NB4 (cell line): Measurements from ENCODE around the gene SNRNP25.

Experiments
- CTCF ChIP-seq: IDR thresholded peaks from one replicate; pipeline ENCODE4 v1.5.1; 2012; ENCODE audit warnings: low read depth, low read length
- MAX ChIP-seq: IDR thresholded peaks from 2 replicates; pipeline ENCODE4 v1.6.1; 2011; ENCODE audit warnings: low read depth, low read length
- MYC ChIP-seq: IDR thresholded peaks from 2 replicates; pipeline ENCODE4 v1.6.1; 2011; ENCODE audit warnings: low read depth, low read length
- POLR2A ChIP-seq: IDR thresholded peaks from 2 replicates; pipeline ENCODE4 v1.6.1; 2011; ENCODE audit warnings: mild to moderate bottlenecking; ENCODE audit not compliant: insufficient read length; ENCODE audit errors: extremely low read depth

GRCh38 chr16:88613-89012 lies 35.0 kb downstream of the SNRNP25 start:
- no peak for TF ChIP-seq CTCF
- TF ChIP-seq MAX = no peak
- no peak for TF ChIP-seq MYC
- no peak for TF ChIP-seq POLR2A
